ENCODE results near the gene UBE3B. TPM values are rescaled to one million over a fixed set of nuclear protein-coding genes. Genes with fewer than 3 reads are reported as not detected.

The UBE3B gene
- total RNA-seq, 1 donor from 2014 or later: 34.4 TPM

DNA sequence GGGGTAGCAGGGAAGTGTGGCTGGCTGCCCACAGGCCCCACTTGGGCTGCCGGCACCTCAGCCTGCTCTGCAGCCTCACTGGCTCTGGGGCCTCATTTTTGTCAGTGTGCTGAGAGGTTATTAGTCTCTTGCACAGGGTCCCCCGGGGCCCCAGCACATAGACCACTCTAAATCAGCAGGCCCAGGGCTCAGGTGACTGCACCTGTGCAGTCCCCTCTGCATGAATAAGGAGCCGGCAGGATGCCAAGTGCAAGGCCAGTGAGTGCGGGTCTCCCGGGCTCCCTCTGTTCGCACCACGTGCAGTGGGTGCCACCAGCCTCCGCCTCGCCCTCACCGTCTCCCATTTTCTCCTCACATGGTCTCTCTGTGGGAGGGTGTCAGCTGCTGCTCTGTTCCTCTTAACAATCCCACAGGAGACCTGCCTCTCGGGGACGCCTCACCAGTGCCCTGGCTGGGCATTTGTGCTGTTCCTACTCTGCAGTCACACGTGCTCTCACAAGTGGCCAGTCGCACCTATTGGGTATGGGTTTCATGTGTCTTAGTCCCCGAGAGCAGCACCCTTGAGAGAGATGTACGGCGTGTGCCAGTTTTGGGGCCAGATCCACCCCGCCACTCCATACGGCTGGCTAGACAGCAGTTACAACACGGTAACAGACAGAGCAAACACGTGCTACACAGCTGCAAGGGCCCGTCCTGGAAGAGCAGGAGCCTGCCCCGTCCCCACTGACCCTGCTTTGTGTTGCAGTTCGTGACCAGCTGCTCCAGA lies 55.5 kb downstream of the UBE3B start:
- no peaks in the 10 kb centered on the region for H3K36me3 ChIP-seq (ENCODE audit: insufficient read depth, low read length)
- Mint-ChIP-seq H3K27ac (ENCODE audit: unreplicated experiment) (no peak overlapping the region), H3K9me3 (ENCODE audit: unreplicated experiment) (no peaks in the 10 kb centered on the region), H3K36me3 (ENCODE audit: low read depth, unreplicated experiment) (peaks cover 25% of the 10 kb centered on the region), H3K27me3 (ENCODE audit: low read depth, unreplicated experiment) (peaks cover 2% of the 10 kb centered on the region), H3K4me1 (ENCODE audit: low read depth, unreplicated experiment) (no peaks in the 10 kb centered on the region), H3K4me3 (ENCODE audit: unreplicated experiment) (no peak overlapping the region)
- H2AFZ ChIP-seq (ENCODE audit: low read depth, low read length): no peak overlapping the region
- no peaks in the 10 kb centered on the region for H3K27me3 ChIP-seq (ENCODE audit: insufficient read depth, low read length)
- DNase-seq (ENCODE audit: low read depth): no peak
- H3K4me2 ChIP-seq (ENCODE audit: low read length): no peak overlapping the region
- no peak for TF ChIP-seq EZH2 (IDR thresholded peaks at IDR 0.05; ENCODE audit: insufficient read depth, low read length)
- no peak for TF ChIP-seq CTCF (IDR thresholded peaks at IDR 0.05; ENCODE audit: insufficient read depth, low read depth, low read length)
- no peaks in the 10 kb centered on the region for H3K79me2 ChIP-seq (ENCODE audit: insufficient read depth, low read length)
- H3K9ac ChIP-seq (ENCODE audit: low read length): no peak overlapping the region
- no peak overlapping the region for H3K4me3 ChIP-seq (ENCODE audit: insufficient read depth, low read depth, low read length)
- H4K20me1 ChIP-seq (ENCODE audit: insufficient read depth, low read length): no peaks in the 10 kb centered on the region
- no peak for FAIRE-seq
- H3K27ac ChIP-seq (ENCODE audit: low read depth, low read length): no peak overlapping the region
- no peaks in the 10 kb centered on the region for H3K9me3 ChIP-seq (ENCODE audit: insufficient read depth, low read depth, low read length)
- H3K4me1 ChIP-seq (ENCODE audit: insufficient read depth, low read length): no peaks in the 10 kb centered on the region

DNA sequence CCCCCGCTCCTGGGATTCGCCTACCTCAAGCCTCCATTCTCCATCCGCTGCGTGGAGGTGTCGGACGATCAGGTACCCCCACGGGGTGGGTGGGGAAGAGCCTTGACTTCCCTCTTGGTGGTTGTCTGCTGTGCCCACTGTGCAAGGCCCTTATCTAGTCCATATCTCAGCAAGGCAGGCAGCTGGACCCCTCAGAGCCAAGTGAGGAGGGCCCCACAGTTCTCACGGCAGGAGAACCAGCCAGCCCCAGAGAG lies 56.0 kb downstream of the UBE3B start:
- H3K9me3 Mint-ChIP-seq (ENCODE audit: unreplicated experiment): no peaks in the 10 kb centered on the region

GRCh38 chr12:109534456-109534855 lies 57.0 kb downstream of the UBE3B start:
- no peak overlapping the region for H3K4me2 ChIP-seq (ENCODE audit: low read length)
- H3K9ac ChIP-seq (ENCODE audit: low read length): no peak overlapping the region
- peaks cover 3% of the 10 kb centered on the region for H3K4me1 Mint-ChIP-seq (ENCODE audit: low read depth, unreplicated experiment)
- H3K27me3 ChIP-seq (ENCODE audit: insufficient read depth, low read length): no peaks in the 10 kb centered on the region
- no peaks in the 10 kb centered on the region for H3K36me3 ChIP-seq (ENCODE audit: insufficient read depth, low read length)
- no peaks in the 10 kb centered on the region for H4K20me1 ChIP-seq (ENCODE audit: insufficient read depth, low read length)
- H3K36me3 Mint-ChIP-seq (ENCODE audit: low read depth, unreplicated experiment): peaks cover 25% of the 10 kb centered on the region
- no peak overlapping the region for H3K4me3 ChIP-seq (ENCODE audit: insufficient read depth, low read depth, low read length)
- DNase-seq (ENCODE audit: low read depth): no peak
- no peaks in the 10 kb centered on the region for H3K9me3 ChIP-seq (ENCODE audit: insufficient read depth, low read depth, low read length)
- H2AFZ ChIP-seq (ENCODE audit: low read depth, low read length): no peak overlapping the region
- no peak overlapping the region for H3K27ac ChIP-seq (ENCODE audit: low read depth, low read length)
- H3K4me3 Mint-ChIP-seq (ENCODE audit: unreplicated experiment): no peak overlapping the region
- H3K27me3 Mint-ChIP-seq (ENCODE audit: low read depth, unreplicated experiment): peaks cover 2% of the 10 kb centered on the region
- no peak overlapping the region for H3K27ac Mint-ChIP-seq (ENCODE audit: unreplicated experiment)
- TF ChIP-seq EZH2 (IDR thresholded peaks at IDR 0.05; ENCODE audit: insufficient read depth, low read length) (no peak), CTCF (IDR thresholded peaks at IDR 0.05; ENCODE audit: insufficient read depth, low read depth, low read length) (no peak)
- no peaks in the 10 kb centered on the region for H3K9me3 Mint-ChIP-seq (ENCODE audit: unreplicated experiment)
- no peaks in the 10 kb centered on the region for H3K79me2 ChIP-seq (ENCODE audit: insufficient read depth, low read length)
- H3K4me1 ChIP-seq (ENCODE audit: insufficient read depth, low read length): peaks cover 12% of the 10 kb centered on the region
- no peak for FAIRE-seq

More for the DNA sequence above, 56.0 kb downstream of the UBE3B start:
- H3K4me3 Mint-ChIP-seq (ENCODE audit: unreplicated experiment): no peak overlapping the region
- Histone ChIP-seq H3K9ac (ENCODE audit: low read length) (no peak overlapping the region), H3K4me3 (ENCODE audit: insufficient read depth, low read depth, low read length) (no peak overlapping the region), H3K4me2 (ENCODE audit: low read length) (no peak overlapping the region), H4K20me1 (ENCODE audit: insufficient read depth, low read length) (no peaks in the 10 kb centered on the region), H2AFZ (ENCODE audit: low read depth, low read length) (no peak overlapping the region), H3K9me3 (ENCODE audit: insufficient read depth, low read depth, low read length) (no peaks in the 10 kb centered on the region), H3K4me1 (ENCODE audit: insufficient read depth, low read length) (peaks cover 1% of the 10 kb centered on the region), H3K27ac (ENCODE audit: low read depth, low read length) (no peak overlapping the region), H3K27me3 (ENCODE audit: insufficient read depth, low read length) (no peaks in the 10 kb centered on the region), H3K36me3 (ENCODE audit: insufficient read depth, low read length) (no peaks in the 10 kb centered on the region), H3K79me2 (ENCODE audit: insufficient read depth, low read length) (no peaks in the 10 kb centered on the region)
- no peak for FAIRE-seq
- H3K27me3 Mint-ChIP-seq (ENCODE audit: low read depth, unreplicated experiment): peaks cover 2% of the 10 kb centered on the region
- no peak for DNase-seq (ENCODE audit: low read depth)
- TF ChIP-seq EZH2 (IDR thresholded peaks at IDR 0.05; ENCODE audit: insufficient read depth, low read length): no peak
- H3K36me3 Mint-ChIP-seq (ENCODE audit: low read depth, unreplicated experiment): peaks cover 25% of the 10 kb centered on the region
- H3K27ac Mint-ChIP-seq (ENCODE audit: unreplicated experiment): no peak overlapping the region
- H3K4me1 Mint-ChIP-seq (ENCODE audit: low read depth, unreplicated experiment): no peaks in the 10 kb centered on the region
